Right cardiac atrium (tissue), 5 donors: ENCODE measurements around the gene NSRP1. TPM values are rescaled to one million over a fixed set of nuclear protein-coding genes. Genes with fewer than 3 reads are reported as not detected.
"Not testable (repeated sequence)": the region's sequence is repeated elsewhere in the genome, so short reads cannot be mapped to it uniquely, and the experiment has no call there.

Experiments used
- ATAC-seq, 2 donors: fragments of 200-7000 bp; cut with Tn5 transposase; one replicate each; pipeline versions ENCODE4 v1.8.0 to v1.9.1; 2020; ENCODE audit warnings: moderate library complexity in 2 of 2, mild to moderate bottlenecking in 1 of 2
- DNase-seq, 3 donors: peaks; one replicate each; pipeline ENCODE4 v3.0.0-alpha.2; 2020
- H3K27ac ChIP-seq: one replicate; pipeline ENCODE4 v1.5.1; 2013; ENCODE audit warnings: mild to moderate bottlenecking, low read length, control low read depth, moderate library complexity
- H3K27me3 ChIP-seq: one replicate; pipeline ENCODE4 v1.6.1; 2013; ENCODE audit not compliant: control insufficient read depth, insufficient read depth
- H3K4me1 ChIP-seq: one replicate; pipeline ENCODE4 v1.6.1; 2013; ENCODE audit warnings: low read length; ENCODE audit not compliant: control insufficient read depth, insufficient read depth
- H3K4me3 ChIP-seq: one replicate; pipeline ENCODE4 v1.5.1; 2013; ENCODE audit warnings: low read length, control low read depth
- H3K9me3 ChIP-seq: one replicate; pipeline ENCODE4 v1.6.1; 2013; ENCODE audit warnings: low read length; ENCODE audit not compliant: control insufficient read depth
- WGBS: extraction: QIAGEN DNeasy Blood & Tissue Kit; methylation state at CpG from one replicate; pipeline ENCODE4 v1.1.7; 2013; 5-methylcytosine and 5-hydroxymethylcytosine counted together
- intact Hi-C, 4 donors: fragments of 100-400 bp; cut with DNase I; formaldehyde crosslinking; loops; one replicate each; pipeline versions ENCODE4 v1.11.0 to v1.14.0; 2022 to 2023
- polyA plus RNA-seq: library from polyadenylated mRNA; stranded (reverse); fragments of 200-250 nt; gene quantifications from one replicate; pipeline ENCODE4 v1.2.3, GENCODE V29; 2013
- total RNA-seq, 4 donors: library from RNA; stranded (reverse); fragmentation: NEBNext Ultra II Directional; extraction: Animal tissue kit (Norgen Biotek cat#: 25700); gene quantifications; one replicate each; pipeline ENCODE4 v1.2.1, GENCODE V29; 2021
- donor health status: healthy with polysubstance abuse.
- donor health status: DM: no; HTN: yes; CAD: no.
- donor health status: DM: no; HTN: no; CAD: no.
- donor health status: DM: no; HTN: yes; CAD: no; lungs with severe emphysema.
- donor health status: DM: yes; HTN: yes; CAD: no.

NSRP1 gene
- total and polyA plus RNA-seq, 5 donors = 23.0 to 29.9 (median 26.1) TPM

GRCh38 chr17:30222251-30222650, 105.6 kb downstream of the NSRP1 start:
- H3K27ac ChIP-seq = no peak overlapping the region
- intact Hi-C loops = no loop called here
- ATAC-seq (no peak), DNase-seq (no peak)
- 83% methylated on average over 4 of the region's 4 CpGs for WGBS
- H3K27me3 ChIP-seq = no peaks in the 10 kb centered on the region
- H3K4me3 ChIP-seq = no peak overlapping the region
- H3K4me1 ChIP-seq = no peaks in the 10 kb centered on the region
- no peaks in the 10 kb centered on the region for H3K9me3 ChIP-seq

- DNase-seq = no peak
- Histone ChIP-seq H3K27ac (no peak overlapping the region), H3K9me3 (no peaks in the 10 kb centered on the region), H3K4me3 (no peak overlapping the region), H3K27me3 (no peaks in the 10 kb centered on the region), H3K4me1 (no peaks in the 10 kb centered on the region)
- intact Hi-C loops = no loop called here
- 88% methylated on average over 13 of the region's 13 CpGs for WGBS
- no peak for ATAC-seq
Observed at GRCh38 chr17:30222721-30223175, 106.1 kb downstream of the NSRP1 start.

GRCh38 chr17:30224419-30224960, 107.9 kb downstream of the NSRP1 start:
- no peaks in the 10 kb centered on the region for H3K4me1 ChIP-seq
- no peak for DNase-seq
- H3K9me3 ChIP-seq = no peaks in the 10 kb centered on the region
- no peak overlapping the region for H3K27ac ChIP-seq
- H3K27me3 ChIP-seq = no peaks in the 10 kb centered on the region
- no peak for ATAC-seq
- no peak overlapping the region for H3K4me3 ChIP-seq
- WGBS = 74% methylated on average over 8 of the region's 8 CpGs
- intact Hi-C loops = no loop called here

- Histone ChIP-seq H3K9me3 (no peaks in the 10 kb centered on the region), H3K27me3 (no peaks in the 10 kb centered on the region), H3K27ac (no peak overlapping the region), H3K4me1 (no peaks in the 10 kb centered on the region), H3K4me3 (no peak overlapping the region)
- ATAC-seq (no peak), DNase-seq (no peak)
- intact Hi-C loops = no loop called here
- WGBS = 81% methylated on average over 3 of the region's 3 CpGs
Observed at GRCh38 chr17:30225112-30225511, 108.5 kb downstream of the NSRP1 start.

- intact Hi-C loops = no loop called here
- Histone ChIP-seq H3K9me3 (no peaks in the 10 kb centered on the region), H3K4me1 (no peaks in the 10 kb centered on the region), H3K27me3 (no peaks in the 10 kb centered on the region), H3K27ac (no peak overlapping the region), H3K4me3 (no peak overlapping the region)
- DNase-seq (no peak), ATAC-seq (no peak)
- 86% methylated on average over 15 of the region's 15 CpGs for WGBS
Observed at GRCh38 chr17:30225919-30226553, 109.4 kb downstream of the NSRP1 start.

- H3K4me3 ChIP-seq = no peak overlapping the region
- H3K4me1 ChIP-seq = no peaks in the 10 kb centered on the region
- DNase-seq (no peak), ATAC-seq (no peak)
- no peak overlapping the region for H3K27ac ChIP-seq
- H3K9me3 ChIP-seq = no peaks in the 10 kb centered on the region
- intact Hi-C loops = no loop called here
- 87% methylated on average over 10 of the region's 10 CpGs for WGBS
- H3K27me3 ChIP-seq = no peaks in the 10 kb centered on the region
Observed at GRCh38 chr17:30226878-30227277, 110.3 kb downstream of the NSRP1 start.

GRCh38 chr17:30228011-30228410, 111.4 kb downstream of the NSRP1 start:
- H3K9me3 ChIP-seq = no peaks in the 10 kb centered on the region
- no peak overlapping the region for H3K4me3 ChIP-seq
- no peak for DNase-seq
- no peak for ATAC-seq
- H3K27me3 ChIP-seq = no peaks in the 10 kb centered on the region
- peaks cover 2% of the 10 kb centered on the region for H3K4me1 ChIP-seq
- 76% methylated on average over 3 of the region's 3 CpGs for WGBS
- no peak overlapping the region for H3K27ac ChIP-seq
- intact Hi-C loops = no loop called here

- WGBS = 84% methylated on average over 7 of the region's 7 CpGs
- ATAC-seq = no peak
- no peaks in the 10 kb centered on the region for H3K9me3 ChIP-seq
- H3K27ac ChIP-seq = no peak overlapping the region
- H3K4me3 ChIP-seq = no peak overlapping the region
- intact Hi-C loops = no loop called here
- DNase-seq = no peak
- no peaks in the 10 kb centered on the region for H3K27me3 ChIP-seq
- H3K4me1 ChIP-seq = peaks cover 2% of the 10 kb centered on the region
Observed at GRCh38 chr17:30229012-30229411, 112.4 kb downstream of the NSRP1 start.

GRCh38 chr17:30230009-30230408, 113.4 kb downstream of the NSRP1 start:
- intact Hi-C loops, H3K27ac ChIP-seq, H3K4me3 ChIP-seq, H3K9me3 ChIP-seq, H3K4me1 ChIP-seq, ATAC-seq, DNase-seq, H3K27me3 ChIP-seq: not testable (repeated sequence)
- 80% methylated on average over 1 of the region's 1 CpG for WGBS

- intact Hi-C loops = no loop called here
- Histone ChIP-seq H3K4me1 (peaks cover 4% of the 10 kb centered on the region), H3K9me3 (no peaks in the 10 kb centered on the region), H3K27ac (no peak overlapping the region), H3K4me3 (no peak overlapping the region), H3K27me3 (no peaks in the 10 kb centered on the region)
- no peak for DNase-seq
- 90% methylated on average over 7 of the region's 7 CpGs for WGBS
- no peak for ATAC-seq
Observed at GRCh38 chr17:30230596-30231125, 114.0 kb downstream of the NSRP1 start.

- H3K27ac ChIP-seq = no peak overlapping the region
Observed at GRCh38 chr17:30232015-30232823, 115.6 kb downstream of the NSRP1 start.

More at GRCh38 chr17:30232015-30232823, 115.6 kb downstream of the NSRP1 start:
- WGBS = 82% methylated on average over 10 of the region's 10 CpGs
- intact Hi-C loops = no loop called here
- H3K27me3 ChIP-seq = no peaks in the 10 kb centered on the region
- DNase-seq = no peak
- H3K4me1 ChIP-seq = peaks cover 7% of the 10 kb centered on the region
- H3K9me3 ChIP-seq = no peaks in the 10 kb centered on the region
- ATAC-seq = no peak
- no peak overlapping the region for H3K4me3 ChIP-seq
